Dermis microvascular lymphatic vessel endothelial cell (primary cell): Measurements from ENCODE around the gene RASSF8. TPM values are rescaled to one million over a fixed set of nuclear protein-coding genes. Genes with fewer than 3 reads are reported as not detected.

ENCODE experiments used
- DNase-seq, 2 donors: peaks; one replicate each; pipeline versions ENCODE4 v3.0.0 to v3.0.0-alpha.2; 2010; ENCODE audit warnings: low read depth in 2 of 2
- total RNA-seq: library from RNA; depleted of rRNA; stranded (reverse); fragments of >200 nt; gene quantifications from 2 replicates; pipeline ENCODE4 v1.2.1, GENCODE V29; 2014

The RASSF8 gene
- total RNA-seq, 1 donor from 2014 or later = 34.7 TPM

DNA sequence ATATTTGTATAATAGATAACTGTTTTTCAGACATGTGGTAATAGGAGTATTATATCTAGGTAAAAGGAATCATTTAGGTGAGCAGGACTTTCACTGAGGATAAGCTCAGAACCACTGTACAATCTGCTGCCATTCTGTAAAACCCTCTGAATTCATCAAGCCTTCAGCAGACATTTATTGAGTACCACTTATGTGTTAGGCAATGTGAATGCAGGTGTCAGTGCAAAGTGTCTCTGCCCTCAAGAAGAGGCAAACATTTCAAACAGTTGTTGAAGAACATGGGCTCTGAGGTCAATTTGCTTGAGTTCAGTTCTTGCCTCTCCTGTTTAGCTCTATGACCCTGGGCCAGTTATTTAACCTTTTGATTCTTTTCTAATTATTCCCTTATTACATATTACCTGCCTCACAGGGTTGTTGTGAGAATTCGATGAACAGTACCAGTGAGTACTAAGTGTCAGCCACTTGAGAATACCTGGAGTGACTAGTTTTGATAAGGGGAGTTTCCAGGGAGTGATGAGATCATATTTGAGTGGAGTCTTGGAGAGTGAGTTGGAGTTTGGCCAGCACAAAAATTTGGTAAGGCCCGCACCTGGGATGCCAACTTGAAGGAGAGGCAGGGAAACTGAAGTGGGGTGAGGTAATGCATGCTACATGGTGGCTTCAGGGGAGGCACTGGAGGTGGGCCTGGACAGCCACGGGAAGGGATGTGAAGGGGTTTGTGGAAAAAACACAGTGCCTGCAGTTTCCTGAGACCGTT, 33.7 kb downstream of the RASSF8 start:
- DNase-seq = no peak

DNA sequence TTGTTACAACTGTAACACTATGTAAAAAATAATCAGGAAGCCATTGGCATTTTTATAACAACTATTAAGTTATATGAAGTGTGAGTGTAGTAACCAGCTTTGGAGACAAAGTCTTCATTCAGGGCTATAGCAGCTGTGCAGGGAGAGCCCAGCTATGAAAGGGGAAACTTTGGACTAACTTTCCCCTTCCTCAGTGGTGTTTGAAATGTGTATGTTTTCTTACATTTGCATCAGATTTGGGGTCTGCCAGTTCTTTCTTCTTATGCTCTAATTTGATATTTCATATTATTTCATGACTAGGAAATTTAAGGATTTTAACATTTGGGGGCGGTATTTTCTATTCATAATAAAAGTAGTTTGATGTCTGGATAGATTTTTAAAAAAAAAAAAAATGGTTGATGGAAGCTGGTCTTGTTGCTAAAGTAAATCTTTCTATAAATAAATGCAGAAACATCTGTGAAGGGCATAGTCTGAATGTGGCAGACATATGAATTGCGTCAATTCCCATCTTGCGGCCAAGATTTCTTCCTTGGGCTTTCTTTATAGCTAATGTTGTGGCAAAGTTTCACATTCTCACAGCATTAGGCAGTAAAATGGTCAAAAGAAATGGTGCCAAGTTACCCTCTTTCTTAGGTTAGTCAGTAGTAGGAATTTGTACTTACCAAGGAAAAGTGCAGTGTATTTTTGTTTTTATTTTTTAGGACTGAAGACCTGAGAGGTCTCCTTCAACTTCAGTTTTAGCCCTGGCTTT, 35.6 kb downstream of the RASSF8 start:
- DNase-seq = no peak

DNA sequence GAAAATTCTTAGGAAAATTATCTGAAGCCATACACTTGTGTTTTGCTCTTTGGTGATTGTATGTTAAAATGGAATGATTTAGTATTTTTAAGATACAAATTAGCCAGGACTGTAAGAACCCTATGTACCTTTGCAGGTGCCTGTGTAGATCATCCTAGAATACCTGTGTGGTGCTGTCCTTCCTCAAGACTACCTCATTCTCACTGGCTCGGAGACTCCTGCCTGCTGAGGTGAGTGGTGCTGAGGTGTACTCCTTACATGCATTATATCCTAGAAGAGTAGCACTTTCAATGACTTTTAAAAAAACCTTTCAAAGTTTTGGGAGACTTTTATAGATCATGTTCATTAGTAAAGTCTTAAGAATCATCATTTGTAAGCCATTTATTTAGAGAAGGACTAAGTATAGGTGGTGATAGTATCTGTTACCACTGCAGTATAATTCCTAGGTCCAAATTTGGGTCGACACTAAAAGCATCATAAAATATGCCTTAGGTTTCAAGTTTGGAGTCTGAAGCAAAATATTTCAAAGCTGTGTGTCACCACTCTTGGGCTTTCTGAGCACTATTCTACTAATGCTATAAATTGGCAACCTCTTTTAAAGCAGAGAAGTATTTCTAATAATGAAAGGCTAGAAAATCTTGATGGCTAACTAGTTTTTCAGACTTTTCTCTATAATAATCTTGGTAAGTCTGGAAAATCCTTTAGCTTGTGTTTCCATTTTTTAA, 36.6 kb downstream of the RASSF8 start:
- no peak for DNase-seq

DNA sequence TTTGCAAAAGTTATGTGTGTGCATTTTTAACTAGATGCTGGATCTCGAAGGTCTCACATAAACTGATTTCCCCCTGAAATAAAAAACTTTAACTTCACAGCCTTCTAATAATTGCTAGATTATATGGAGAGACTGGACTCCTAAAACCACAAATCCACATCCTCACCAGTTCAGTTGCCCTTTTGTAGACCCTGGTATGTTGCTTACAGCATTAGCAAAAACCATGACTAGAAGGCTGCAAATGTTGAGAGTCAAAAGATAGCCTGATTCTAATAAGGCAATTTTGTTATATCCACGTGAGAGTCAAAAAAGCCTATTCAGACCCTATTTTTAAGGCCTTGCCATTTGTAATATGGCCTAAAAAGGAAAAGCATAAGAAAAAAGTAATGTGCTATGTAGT, 37.4 kb downstream of the RASSF8 start:
- DNase-seq = no peak

DNA sequence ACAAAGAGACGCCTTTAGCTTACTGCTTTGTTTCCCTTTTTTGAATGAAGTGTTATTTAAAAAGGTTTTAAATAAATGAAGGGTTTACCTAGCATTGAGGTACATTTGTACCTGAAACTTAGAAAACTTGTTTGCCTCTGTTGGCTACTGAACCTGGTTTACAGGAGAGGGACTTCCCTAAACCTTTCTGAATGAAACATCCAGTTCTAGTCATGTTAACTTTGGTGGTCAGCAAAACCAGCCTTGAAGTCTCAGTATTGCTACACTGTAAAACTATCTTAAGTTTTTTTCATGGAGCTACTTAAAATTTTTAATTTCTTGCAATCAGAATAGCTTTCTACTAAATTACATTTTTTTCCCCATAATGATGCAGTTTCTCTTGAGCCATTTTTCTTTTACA, 38.2 kb downstream of the RASSF8 start:
- DNase-seq = no peak

DNA sequence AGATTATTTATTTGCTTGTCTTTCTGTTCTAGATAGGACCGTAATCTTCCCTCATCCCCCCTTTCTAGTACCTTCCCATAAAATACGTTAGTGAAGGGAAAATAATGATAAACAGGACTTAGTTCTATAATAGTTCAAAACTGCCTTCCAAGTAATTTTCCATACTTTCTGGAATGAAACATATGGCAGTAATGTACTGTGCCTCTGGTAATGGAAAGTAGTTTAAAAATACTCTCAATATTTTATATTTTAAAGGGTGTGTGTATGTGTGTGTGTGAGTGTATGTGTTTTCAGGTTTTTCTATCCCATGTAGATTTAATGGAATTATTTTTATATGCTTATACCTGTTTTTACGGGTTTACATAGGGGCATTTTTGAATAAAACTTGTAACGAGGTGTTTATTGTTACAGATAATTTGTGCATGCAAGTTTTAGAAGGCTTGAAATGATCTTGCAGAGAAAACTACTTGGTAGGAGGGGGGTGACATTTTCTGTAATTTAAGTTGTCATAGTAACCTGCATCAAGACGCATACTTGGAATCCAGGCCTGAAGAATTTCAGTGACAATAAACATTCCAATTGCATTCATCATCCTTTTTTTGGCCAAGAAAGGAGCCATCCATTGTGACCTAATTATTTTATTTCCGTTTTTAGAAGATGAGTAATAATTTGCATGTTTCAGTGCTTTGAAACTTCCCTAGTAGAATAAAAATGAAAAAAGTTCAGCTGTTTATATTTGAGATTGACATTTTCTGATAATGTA, 38.9 kb downstream of the RASSF8 start:
- peak; percentile 81 to 90 for DNase-seq

DNA sequence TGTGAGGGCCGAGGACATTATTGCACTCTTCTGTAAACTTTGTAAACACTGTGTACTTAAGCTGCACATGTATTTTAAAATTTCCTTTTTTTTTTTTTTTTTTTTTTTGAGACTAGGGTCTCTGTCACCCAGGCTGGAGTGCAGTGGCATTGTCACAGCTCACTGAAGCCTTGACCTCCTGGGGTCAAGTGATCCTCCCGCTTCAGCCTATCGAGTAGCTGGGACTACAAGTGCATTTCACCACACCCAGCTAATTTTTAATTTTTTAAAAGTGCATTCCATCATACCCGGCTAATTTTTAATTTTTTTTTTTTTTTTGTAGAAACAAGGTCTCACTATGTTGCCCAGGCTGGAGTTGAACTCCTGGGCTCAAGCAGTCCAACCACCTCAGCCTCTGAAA, 42.4 kb downstream of the RASSF8 start:
- no peak for DNase-seq

DNA sequence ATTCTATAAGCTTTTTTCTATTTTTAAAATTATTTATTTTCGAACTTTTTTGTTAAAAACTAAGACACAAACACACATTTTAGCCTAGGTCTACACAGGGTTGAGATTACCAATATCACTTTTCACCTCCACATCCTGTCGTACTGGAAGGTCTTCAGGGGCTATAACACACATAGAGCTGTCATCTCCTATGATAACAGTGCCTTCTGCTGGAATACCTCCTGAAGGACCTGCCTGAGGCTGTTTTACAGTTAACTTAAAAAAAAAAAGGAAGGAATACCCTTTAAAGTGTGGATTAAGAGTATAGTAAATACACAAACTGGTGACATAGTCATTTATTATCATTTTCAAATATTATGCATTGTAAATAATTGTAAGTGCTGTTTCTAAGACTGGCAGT, 43.0 kb downstream of the RASSF8 start:
- DNase-seq = peak in 1 of 2 donors; percentile 17

DNA sequence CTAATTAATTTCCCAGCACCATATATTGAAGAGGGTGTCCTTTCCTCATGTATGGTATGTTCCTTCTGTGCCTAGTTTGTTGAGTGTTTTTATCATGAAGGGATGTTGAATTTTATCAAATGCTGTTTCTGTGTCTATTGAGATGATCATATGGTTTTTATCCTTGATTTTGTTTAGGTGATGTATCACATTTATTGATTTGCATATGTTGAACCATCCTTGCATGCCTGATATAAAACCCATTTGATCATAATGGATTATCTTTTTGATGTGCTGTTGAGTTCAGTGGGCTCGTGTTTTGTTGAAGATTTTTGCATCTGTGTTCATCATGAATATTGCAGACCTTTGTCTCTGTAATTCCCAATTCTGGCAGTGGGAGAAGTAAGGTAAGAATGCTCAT, 44.6 kb downstream of the RASSF8 start:
- no peak for DNase-seq

DNA sequence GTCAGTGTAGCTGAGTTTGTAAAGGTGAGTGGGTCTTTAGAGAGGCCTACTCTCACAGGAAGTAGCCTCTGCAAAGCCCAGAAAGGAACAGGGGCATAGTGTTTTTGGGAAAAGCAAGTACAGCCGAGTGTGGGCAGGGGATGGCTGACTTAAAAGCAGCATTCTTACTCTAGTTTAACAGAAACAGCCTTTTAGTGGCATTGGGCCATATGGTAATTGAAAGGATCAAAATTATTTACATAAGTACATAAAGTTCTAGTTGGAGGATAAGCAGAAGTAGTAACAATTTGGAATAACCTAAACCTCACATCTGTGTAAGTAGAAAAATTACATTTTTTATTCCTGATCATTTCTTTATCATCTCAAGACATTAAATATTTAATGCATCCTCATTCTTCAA, 49.1 kb downstream of the RASSF8 start:
- DNase-seq = no peak

DNA sequence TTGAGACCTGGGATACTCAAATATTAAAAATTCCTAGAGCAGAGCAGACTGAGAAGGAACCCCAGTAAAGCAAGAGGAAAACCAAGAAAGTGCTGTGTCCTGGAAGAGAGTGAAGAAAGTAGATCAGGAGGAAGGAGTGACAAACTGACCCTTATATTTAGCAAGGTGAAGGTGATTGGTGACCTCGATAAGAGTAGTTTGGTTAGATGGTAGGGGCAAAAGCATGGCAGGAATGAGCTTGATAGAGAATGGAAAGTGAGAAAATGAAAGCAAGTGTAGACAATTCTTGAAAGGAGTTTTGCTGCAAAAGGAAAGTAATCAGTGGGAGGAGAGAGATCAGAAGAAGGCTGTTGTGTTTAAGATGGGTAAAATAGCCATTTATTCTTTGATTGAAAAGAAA, 51.1 kb downstream of the RASSF8 start:
- DNase-seq = no peak

DNA sequence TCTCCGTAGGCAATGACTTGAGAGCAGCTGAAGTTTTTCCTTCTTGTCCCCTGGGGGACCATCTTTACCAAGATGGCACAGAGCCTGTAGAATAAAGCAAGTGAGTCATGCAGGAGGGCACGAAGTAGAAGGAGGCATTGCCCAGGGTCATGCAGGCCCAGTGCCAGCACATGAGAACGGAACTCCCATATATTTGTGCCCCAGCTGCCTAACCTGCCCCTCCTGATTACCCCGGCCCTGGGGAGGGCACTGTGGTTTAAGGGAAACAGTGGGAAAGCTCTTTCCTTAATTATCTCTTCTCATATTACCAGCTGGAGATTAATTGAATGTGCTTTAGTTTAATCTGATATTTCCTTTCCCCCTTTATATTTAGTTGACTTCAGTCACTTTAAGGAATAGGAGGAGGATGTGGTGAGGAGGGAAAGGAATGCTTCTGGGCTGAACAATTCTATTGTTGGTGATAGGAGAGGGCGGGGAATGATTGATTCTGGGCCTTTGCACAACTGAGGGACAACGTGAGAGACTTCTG, 51.9 kb downstream of the RASSF8 start:
- peak in 1 of 2 donors; percentile 22 for DNase-seq

DNA sequence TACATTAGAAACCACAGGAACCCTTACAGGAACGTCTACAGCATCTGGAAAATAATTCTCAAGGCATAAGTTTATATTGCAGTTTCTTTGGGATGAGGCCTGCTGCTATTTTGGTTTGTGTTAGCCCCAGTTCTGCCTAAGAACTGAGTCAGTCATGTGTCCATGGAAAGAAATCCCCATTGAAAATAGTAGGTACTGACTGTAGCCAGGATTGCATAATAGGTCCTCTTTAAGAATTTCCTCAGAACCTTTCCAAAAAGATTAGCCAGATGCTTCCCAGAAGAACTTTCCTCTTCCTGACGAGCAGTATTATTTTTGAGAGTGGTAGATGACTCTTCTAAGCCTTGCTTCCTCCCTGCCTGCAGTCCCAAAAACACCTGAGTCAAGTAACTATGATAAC, 52.6 kb downstream of the RASSF8 start:
- DNase-seq = peak in 1 of 2 donors; percentile 8

DNA sequence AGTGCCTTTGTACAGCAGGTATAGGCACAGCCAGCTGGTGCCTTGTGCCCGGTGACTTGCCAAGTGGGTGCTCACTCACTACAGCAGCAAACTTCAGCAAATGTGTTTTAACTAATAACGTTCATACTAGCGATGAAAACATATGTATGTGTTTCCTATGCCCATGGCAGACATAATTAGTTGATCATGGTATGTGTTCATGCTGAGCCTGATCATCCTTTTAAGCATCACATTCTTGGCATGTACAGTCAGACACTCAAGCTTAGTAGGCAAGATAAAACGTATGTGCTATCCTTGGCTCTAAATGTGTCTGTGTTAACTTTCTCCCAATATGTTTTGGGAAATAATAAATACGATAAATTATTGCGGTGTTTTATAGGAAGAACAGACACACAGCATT, 55.6 kb downstream of the RASSF8 start:
- no peak for DNase-seq

DNA sequence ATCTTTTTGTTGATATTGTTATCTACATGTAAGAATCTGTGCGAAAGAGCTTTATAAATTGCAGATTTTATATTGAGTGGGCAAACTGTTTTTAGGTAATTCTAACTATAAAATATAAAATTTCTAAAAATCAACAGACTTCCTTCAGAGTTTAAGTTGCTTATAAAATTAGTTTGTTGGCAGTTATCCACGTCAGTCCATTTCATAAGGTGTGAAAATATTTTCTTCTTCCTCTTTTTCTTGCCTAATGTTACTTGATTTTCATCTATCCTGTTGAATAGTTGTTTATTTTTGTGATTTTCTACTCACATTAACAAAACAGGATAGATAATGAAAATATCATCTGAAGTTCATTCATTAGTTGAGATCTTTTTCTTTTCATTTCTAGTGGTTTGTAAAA, 58.0 kb downstream of the RASSF8 start:
- DNase-seq = no peak

DNA sequence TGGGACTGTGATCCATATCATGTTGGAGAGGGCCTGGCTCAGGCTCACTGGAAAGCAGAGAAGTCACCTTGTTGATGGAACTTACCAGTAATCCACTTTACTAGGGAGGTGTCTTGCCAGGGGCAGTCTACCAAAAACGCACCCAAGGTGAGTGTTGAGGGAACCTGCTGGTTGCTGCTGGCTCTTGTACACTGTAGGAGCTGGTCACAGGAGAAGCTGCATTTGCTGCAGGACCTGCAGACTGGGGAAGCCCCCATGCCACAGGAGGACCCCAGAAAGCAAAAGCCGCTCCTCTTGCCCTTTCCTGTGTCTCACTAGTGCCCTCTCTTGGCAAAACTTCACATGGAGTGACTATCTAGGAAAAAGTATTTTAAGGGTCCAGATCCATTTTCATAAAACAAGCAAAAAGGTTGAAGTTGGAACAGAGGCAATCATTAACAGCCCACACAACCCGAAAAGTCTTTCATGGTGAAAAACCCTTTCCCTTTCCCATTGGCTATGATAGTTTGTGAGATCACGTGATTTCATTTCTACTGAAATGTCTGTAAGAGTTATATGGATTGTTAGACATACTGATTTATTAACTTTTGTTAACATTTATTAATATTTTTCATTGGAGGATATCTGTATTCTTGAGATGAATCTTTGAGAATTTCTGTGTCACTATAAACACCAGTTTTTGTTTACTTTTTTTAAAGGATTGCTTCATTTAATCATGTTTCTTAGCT, 59.2 kb downstream of the RASSF8 start:
- peak; percentile 51 to 60 for DNase-seq

DNA sequence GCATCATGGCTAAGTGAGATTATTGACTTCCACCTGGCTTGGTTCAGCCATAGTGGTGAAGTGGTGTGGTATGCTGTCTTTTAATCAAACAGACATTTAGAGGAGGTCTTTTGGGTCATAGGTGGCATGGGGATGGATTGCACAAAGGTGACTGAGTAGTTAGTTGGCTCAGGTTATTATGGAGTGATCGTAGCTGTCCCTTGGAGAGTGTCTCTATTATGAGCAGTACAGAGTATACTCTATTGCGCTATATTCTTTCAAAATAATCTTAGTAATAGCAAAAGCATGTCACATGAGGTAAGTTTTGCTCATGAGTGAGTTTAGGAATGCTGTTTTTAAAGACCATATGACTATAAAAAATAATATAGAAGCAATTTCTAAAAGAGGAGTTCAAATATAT, 60.4 kb downstream of the RASSF8 start:
- no peak for DNase-seq

DNA sequence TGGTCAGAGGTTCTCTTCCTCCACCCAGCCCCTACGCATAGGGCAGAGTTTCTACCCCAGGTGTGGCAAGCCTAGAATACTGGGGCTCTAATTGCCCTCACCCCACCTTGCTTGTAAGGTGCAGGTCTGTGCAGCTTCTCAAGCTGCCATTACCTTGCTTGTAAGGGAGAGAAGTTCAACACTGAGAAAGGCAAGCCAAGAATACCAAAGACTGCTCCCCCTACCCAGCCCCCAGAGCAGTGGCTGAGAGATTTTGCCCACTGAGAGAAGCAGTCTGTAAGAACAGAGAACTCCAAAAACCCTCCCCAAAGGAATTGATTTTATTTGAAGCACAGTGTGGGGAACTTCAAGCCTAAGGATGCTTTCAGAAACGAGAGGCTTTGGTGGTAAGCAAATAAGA, 63.1 kb downstream of the RASSF8 start:
- no peak for DNase-seq

DNA sequence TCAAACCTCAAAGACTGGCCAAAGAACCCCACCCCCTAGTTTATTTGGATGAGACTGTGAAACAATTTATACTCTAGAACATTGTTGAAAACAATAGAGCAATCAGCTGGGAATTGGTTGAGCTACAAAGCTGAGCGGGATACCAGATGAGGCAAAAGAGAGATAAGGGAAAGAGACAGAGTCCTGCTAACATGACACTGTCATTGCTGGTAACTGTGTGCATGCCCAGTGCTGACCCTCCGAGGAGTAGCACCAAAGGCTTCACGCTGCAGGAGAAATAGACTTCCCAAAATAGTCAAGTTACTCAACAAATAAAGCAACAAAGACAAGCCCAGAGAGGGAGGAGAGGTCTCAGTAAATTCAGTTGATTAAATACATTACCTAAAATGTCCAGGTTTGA, 63.6 kb downstream of the RASSF8 start:
- DNase-seq = no peak

DNA sequence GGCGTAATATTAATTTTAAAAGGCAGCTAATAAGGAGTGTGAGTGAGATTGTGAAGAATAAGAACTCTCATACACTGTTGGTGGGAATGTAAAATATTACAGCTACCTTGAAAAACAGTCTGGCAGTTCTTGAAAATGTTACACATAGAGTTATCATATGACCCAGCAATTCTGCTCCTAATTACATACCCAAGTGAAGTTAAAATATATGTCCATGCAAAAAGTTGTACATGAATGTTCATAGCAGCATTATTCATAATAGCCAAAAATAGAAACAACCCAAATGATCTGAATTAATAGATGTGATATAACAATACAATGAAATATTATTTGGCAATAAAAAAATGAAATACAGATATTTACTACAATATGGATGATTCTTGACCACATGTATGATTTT, 68.2 kb downstream of the RASSF8 start:
- DNase-seq = no peak

DNA sequence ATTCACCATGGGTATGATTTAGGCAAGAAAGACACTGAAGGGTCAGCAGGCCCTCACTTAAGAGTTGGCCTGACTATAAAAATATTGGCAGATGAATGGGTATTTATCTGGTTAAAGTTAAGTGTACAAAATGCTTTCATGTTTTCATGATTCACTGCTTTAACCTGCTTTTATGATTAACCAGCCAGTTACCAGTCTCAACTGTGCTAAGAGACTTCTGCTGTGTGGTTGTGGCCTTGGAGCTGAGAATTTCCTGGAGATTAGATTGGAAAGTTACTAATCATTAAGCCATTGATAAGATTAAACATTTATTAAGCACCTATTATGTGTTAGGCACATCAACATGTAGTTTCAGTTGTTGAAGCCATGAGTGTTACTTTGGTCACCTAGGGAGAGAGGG, 68.9 kb downstream of the RASSF8 start:
- DNase-seq = no peak
